ENCODE measurements around the gene EN2. TPM values are rescaled to one million over a fixed set of nuclear protein-coding genes. Genes with fewer than 3 reads are reported as not detected.

EN2 gene
- total and polyA plus RNA-seq, 10 of the 15 experiments (the other 5 are each of a cell fraction or from before 2014, with no cell fraction given), result not detected

DNA sequence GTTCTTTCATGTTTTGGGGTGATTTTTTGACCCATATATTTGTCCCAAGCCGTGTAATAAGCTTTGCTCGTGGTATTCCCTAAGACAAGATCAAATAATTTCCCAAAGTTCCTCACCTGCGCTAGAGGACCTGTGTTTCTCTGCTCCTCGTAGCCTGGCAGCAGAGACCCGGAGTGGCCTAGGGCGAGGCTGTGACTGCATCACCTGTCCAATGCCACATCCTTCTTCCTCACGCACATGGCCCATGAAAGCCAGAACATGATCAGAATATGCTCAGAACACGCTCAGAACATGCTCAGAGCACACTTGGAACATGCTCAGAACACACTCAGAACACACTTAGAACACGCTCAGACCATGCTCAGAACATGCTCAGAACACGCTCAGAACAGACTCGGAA lies 23.8 kb downstream of the EN2 start:
- H3K36me3 ChIP-seq (ENCODE audit: control insufficient read depth in 2 of 2, insufficient read depth in 2 of 2, low read length in 1 of 2), result no peaks in the 10 kb centered on the region
- in situ Hi-C loops (cut with MboI) (no loop called here), intact Hi-C loops (cut with micrococcal nuclease; ENCODE audit: unreplicated experiment) (no loop called here)
- H3K9ac ChIP-seq (ENCODE audit: control insufficient read depth, insufficient read depth, low read length), result no peak overlapping the region
- ChIA-PET CTCF (no interaction called here), RAD21 (ENCODE audit: unreplicated experiment) (no interaction called here), SMC1A (ENCODE audit: uncharacterized antibody, unreplicated experiment) (no interaction called here), POLR2A (interaction anchor here (0.6 kb wide), 1 partner anchor 191 kb away, joined by 3 read pairs; no protein-coding TSS in a partner anchor)
- H2AFZ ChIP-seq (ENCODE audit: control insufficient read depth, low read depth, low read length), result no peak overlapping the region
- H3K79me2 ChIP-seq (ENCODE audit: control insufficient read depth, insufficient read depth, low read length), result no peaks in the 10 kb centered on the region
- no peaks in the 10 kb centered on the region for H3K27me3 ChIP-seq (replicated peaks in 1 of 2; ENCODE audit: control insufficient read depth in 2 of 2, insufficient read depth in 2 of 2, low read length in 1 of 2)
- TF ChIP-seq SMAD1 (IDR thresholded peaks at IDR 0.05; ENCODE audit: low read depth, partially characterized antibody), result no peak
- no peak for TF ChIP-seq SREBF1 (IDR thresholded peaks at IDR 0.05; ENCODE audit: low read length)
- TF ChIP-seq PML (IDR thresholded peaks at IDR 0.05; ENCODE audit: low read length), result no peak
- no peak for TF ChIP-seq EZH2 (IDR thresholded peaks at IDR 0.05; ENCODE audit: borderline replicate concordance, control insufficient read depth, low read depth, low read length)
- TF ChIP-seq HDAC2 (IDR thresholded peaks at IDR 0.05), result no peak
- no peak for TF ChIP-seq BHLHE40 (IDR thresholded peaks at IDR 0.05; ENCODE audit: borderline replicate concordance in 1 of 2, low read depth in 2 of 2, low read length in 1 of 2)
- no peak for TF ChIP-seq CEBPB (IDR thresholded peaks at IDR 0.05; ENCODE audit: borderline replicate concordance in 1 of 2, low read depth in 2 of 2, low read length in 2 of 2)
- TF ChIP-seq, protein P1, sequence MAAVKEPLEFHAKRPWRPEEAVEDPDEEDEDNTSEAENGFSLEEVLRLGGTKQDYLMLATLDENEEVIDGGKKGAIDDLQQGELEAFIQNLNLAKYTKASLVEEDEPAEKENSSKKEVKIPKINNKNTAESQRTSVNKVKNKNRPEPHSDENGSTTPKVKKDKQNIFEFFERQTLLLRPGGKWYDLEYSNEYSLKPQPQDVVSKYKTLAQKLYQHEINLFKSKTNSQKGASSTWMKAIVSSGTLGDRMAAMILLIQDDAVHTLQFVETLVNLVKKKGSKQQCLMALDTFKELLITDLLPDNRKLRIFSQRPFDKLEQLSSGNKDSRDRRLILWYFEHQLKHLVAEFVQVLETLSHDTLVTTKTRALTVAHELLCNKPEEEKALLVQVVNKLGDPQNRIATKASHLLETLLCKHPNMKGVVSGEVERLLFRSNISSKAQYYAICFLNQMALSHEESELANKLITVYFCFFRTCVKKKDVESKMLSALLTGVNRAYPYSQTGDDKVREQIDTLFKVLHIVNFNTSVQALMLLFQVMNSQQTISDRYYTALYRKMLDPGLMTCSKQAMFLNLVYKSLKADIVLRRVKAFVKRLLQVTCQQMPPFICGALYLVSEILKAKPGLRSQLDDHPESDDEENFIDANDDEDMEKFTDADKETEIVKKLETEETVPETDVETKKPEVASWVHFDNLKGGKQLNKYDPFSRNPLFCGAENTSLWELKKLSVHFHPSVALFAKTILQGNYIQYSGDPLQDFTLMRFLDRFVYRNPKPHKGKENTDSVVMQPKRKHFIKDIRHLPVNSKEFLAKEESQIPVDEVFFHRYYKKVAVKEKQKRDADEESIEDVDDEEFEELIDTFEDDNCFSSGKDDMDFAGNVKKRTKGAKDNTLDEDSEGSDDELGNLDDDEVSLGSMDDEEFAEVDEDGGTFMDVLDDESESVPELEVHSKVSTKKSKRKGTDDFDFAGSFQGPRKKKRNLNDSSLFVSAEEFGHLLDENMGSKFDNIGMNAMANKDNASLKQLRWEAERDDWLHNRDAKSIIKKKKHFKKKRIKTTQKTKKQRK (IDR thresholded peaks at IDR 0.05; ENCODE audit: low read depth, low read length), result no peak
- peaks cover 9% of the 10 kb centered on the region for H3K4me1 ChIP-seq (ENCODE audit: control insufficient read depth, insufficient read depth, low read length)
- H4K20me1 ChIP-seq (ENCODE audit: control insufficient read depth, insufficient read depth), result no peaks in the 10 kb centered on the region
- WGBS (ENCODE audit: insufficient coverage, insufficient replicate concordance, low lambda C conversion rate, missing lambda C conversion rate), result 83% methylated on average over 11 of the region's 11 CpGs
- no peaks in the 10 kb centered on the region; the same call in 2 of the 3 replicates for H3K9me3 ChIP-seq (replicated peaks; ENCODE audit: control insufficient read depth, insufficient read depth, low read length)
- no TSS peak for BruUV-seq (replicated peaks)
- FAIRE-seq, result no peak
- DNase-seq (ENCODE audit: low read depth, low spot score), result no peak
- no peak overlapping the region for H3K4me3 ChIP-seq
- no peak for ATAC-seq
- no peak overlapping the region for H3K4me2 ChIP-seq (ENCODE audit: control insufficient read depth, insufficient read depth)
- H3K27ac ChIP-seq (ENCODE audit: control insufficient read depth, insufficient read depth), result no peak overlapping the region
